HG03575 (cell line): ENCODE data around the gene TPMT.
"Not testable (repeated sequence)": the region's sequence is repeated elsewhere in the genome, so short reads cannot be mapped to it uniquely, and the experiment has no call there.

Source experiments
- ATAC-seq: cut with Tn5 transposase; IDR thresholded peaks from one replicate; pipeline ENCODE4 v1.9.1; 2021; ENCODE audit not compliant: unreplicated experiment, insufficient number of reproducible peaks, low FRiP score; ENCODE audit errors: extremely low read depth

TPMT gene

DNA sequence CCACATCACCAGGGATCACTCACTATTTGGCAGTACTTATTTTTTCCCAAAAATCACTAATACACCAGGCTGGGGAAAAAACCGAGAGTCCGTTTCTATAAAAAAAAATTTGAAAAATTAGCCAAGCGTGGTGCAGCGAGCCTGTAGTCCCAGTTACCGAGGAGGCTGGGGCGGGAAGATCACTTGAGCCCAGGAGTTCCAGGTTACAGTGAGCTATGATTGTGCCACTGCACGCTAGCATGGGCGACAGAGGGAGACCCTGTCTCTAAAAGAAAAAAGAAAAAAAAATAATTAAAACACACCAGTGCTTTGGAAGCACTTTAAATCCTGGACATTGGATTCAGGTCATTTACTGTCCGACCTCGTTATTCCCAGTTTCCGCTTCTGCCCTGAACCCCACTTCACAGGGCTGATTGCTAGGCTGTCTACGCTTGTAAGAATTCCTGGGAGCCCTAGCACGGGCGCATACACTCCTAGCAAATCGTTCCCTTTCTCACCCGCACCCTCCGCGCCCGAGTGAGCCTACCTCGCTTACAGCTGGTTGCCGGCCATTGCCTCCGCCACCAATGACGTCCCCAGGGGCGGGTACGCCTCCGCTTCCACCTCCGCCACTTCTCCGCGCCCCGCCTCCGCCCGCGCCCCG, at the start of gene TPMT:
TPMT (minus strand) TSS at position 571 of the 643 bp plus-strand sequence. CDS start 5,950 bp downstream, outside the sequence.
- ATAC-seq: peak; percentile 19

DNA sequence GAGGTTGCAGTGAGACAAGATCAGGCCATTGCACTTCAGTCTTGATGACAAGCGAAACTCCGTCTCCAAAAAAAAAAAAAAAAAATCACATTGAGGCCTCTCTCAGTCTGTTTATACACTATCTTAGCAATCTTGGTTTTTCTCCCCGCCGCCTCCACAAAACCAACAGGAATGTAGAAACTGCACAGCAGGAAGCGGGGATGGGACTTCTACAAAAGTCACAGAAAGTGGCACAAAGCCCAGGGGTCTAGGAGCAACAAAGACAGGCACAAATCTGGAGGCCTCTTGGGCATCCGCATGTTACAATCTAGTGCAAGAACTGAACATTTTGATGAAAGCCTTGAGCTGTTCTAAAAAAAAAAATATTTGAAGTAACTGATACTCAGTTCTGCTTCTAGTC, 48.9 kb upstream of the TPMT start:
- no peak for ATAC-seq

DNA sequence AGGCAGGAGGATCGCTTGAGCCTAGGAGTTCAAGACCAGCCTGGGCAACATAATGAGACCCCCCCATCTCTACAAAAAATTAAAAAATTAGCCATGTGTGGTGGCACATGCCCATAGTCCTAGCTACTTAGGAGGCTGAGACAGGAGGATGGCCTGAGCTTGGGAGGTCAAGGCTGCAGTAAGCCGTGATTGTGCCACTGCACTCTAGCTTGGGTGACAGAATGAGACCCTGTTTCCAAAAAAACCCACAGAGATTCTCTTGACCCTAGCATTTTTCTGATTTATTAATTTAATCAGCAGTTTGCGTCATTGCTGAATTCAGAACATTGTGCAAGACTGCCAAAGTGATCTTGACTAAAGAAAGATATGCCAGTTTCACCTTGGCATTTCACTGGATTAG, 37.1 kb upstream of the TPMT start:
- no peak for ATAC-seq

DNA sequence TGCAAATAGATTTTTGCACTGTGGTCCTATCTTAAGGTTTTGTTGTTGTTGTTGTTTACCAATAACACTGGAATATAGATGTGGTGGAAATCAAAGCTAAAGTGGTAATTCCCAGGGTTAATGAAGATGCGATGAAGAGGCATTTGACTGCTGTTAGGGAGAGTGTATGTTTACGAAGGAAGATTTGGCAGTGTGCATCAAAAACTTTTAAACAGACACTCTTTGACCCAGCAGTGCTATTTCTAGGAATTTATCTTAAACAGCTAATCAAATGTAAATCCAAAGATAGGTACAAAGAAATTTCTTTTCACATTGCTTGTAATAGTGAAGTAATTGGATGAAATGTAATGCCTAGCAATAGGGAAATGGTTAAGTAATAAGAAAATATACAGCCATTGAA, 34.3 kb upstream of the TPMT start:
- no peak for ATAC-seq

DNA sequence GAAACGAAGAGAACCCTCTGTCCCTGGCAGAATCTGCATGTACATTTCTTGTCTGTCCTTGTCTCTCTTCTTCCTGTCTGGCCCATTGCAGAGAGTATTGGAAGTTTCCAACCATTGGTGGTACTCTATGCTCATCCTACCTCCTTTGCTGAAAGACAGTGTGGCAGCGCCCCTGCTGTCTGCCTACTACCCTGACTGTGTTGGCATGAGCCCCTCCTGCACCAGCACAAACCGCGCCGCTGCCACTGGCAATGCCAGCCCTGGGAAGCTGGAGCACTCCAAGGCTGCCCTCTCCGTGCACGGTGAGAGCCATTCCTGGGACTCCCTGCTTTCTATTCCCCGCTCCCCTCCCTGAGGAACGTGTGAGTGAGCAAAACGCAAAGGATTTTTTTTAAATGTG, 32.8 kb upstream of the TPMT start:
- no peak for ATAC-seq

DNA sequence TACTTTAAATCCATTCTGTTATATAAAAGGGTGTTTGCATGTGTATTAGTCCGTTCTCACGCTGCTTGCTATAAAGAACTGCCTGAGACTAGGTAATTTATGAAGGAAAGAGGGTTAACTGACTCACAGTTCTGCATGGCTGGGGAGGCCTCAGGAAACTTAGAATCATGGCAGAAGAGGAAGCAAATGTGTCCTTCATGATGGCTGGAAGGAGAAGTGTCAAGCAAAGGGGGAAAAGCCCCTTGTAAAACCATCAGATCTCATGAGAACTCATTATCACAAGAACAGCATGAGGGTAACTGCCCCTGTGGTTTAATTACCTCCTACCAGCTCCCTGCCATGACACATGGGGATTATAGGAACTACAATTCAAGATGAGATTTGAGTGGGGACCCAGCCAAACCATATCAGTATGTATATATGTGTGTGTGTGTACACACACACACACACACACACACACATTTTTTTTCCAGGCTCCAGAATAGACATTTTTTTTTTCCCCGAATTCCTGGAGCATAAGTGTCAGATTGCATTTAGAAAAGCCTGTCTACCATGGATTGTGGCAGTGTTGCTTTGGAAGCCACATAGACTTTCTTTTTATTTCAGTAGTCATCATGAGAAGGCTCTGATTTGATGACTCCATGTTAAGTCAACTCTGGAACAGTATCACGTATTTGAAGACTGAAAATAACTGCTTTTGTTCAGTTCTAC, 31.8 kb upstream of the TPMT start:
- ATAC-seq: no peak

DNA sequence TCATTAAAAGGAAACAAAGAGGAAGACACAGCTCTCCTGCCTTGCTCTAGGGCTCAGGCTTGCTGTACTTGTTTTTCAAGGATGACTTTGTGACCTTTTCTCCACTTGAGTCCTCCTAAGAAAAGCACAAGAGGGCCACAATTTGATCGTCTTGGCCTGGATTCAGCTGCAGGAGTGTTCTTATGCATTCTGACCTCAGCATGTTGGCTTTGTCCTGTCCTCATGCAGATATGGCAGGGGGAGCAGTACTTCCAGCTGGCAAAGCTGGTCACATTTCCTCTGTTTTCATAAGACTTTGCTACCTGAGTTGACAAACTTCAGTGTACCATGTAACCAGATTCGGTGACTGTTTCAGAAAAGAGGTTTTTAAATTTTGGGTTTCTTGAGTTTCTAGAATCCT, 31.2 kb upstream of the TPMT start:
- ATAC-seq: no peak

DNA sequence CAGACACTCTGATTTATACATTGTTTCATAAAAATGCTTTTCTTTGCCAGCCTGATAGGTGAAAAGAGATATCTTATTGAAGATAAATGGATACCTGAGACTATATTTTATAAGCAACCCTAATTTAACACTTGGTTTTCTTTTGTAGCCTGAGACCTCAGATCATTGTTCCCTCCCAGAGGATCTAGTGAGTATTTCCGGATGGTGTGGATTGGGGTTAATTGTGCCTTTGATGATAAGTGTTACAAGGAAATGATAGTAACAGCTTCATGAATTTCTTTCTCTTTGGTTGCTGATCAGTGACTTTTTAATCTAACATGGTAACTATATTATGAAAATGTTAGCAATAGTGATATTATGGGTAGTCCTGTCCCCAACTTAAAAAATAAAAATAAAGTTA, 30.7 kb upstream of the TPMT start:
- no peak for ATAC-seq

DNA sequence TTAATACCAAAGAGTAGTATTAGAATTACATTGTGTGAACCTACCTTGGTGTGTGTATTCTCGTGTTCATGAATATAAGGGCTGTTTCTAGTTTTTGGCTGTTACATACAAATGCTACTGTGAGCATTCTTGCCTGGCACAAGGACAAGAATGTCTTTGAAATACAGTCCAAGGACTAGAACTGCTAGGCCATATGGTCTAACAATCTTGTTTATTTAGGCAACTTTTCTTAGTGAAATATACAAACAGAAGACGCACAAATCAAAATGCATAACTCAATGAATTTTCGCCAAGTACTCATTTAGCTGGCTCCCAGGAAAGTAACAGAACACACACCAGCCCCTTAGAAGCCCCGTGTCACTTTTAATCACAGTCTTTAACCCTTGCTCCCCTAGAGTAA, 28.9 kb upstream of the TPMT start:
- ATAC-seq: no peak

DNA sequence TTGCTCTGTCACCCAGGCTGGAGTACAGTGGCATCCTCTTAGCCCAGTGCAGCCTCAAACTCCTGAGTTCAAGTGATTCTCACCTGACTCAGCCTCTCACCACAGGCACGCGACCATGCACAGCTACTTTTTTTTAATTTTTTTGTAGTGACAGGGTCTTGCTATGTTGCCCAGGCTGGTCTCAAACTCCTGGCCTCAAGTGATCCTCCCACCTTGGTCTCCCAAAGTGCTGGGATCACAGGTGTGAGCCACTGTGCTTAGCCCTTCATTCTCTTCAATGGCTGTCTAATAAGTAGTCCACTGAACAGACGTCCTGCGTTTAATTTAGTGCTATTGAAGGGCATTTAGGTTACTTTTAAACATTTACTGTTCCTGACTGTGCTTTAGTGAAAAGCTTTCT, 27.7 kb upstream of the TPMT start:
- ATAC-seq: no peak

DNA sequence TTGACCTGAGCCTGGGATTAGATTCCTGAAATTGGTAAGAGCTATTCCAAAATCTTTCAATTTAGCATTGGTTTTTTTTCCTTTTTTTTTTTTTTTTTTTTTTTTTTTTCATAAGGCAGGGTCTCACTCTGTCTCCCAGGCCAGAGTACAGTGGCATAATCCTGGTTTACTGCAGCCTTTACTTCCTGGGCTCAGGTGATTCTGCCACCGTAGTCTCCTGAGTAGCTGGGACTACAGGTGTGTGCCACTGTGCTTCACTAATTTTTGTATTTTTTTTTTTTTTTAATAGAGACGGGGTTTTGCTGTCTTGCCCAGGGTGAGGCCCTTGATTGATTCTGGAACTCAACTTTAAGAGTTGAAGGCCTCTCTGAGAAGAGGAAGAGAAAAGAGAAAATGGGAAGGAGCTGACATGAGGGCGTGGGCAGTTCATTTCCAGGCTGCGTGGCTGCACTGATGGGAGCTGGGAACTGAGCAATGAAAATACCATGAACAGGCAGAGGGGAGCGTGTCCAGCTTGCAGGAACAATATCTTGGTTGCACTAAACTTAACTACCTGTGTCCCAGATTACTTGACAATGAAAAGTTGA, 25.0 kb upstream of the TPMT start:
- no peak for ATAC-seq

DNA sequence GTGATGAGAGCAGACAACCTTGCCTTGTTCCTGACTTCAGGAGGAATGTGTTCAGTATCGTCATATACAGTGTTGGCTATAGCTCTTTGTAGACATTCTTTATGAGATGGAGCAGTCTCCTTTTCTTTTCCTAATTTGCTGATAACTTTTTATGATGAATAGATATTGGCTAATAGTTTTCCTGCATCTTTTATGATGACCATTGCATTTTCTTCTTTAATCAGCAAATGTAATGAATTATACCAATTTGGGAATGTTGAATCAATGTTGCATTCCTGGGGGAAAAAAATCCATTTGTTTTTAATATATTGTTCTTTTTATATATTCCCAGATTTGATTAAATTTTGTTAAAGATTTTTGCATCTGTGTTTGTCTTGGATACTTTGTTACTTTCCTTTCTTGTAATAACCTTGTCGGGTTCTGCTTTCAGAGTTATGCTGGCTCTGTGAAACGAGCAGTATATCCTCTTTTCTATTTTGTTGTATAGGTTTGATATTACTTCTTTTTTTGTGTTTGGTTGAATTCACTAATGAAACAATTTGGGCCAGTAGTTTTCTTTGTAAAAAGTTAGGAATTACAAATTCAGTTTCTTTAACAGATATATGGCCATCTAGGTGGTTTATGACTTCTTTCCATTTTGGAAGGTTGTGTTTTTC, 24.2 kb upstream of the TPMT start:
- no peak for ATAC-seq

DNA sequence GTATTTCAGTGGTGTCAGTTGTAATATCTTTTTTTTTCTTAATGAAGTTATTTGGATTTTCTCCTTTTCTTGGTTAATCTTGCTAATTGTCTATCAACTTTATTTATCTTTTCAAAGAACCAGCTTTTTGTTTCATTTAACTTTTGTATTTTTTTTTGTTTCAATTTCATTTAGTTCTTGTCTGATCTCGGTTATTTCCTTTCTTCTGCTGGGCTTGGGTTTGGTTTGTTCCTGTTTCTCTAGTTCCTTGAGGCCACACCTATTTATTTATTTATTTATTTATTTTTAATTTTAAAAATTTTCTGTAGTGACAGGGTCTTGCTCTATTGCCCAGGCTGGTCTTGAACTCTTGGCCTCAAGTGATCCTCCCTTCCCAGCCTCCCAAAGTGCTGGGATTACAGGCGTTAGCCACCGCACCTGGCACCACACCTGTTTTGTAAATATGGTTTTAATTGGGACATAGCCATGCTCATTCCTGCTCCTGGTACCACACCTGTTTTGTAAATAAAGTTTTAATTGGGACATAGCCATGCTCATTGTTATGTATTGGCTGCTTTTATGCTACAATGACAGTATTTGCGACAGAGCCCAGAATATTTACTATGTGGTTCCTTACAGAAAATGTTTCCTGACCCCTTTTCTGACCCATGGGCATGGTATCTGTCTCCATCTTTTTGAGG, 22.5 kb upstream of the TPMT start:
- no peak for ATAC-seq

DNA sequence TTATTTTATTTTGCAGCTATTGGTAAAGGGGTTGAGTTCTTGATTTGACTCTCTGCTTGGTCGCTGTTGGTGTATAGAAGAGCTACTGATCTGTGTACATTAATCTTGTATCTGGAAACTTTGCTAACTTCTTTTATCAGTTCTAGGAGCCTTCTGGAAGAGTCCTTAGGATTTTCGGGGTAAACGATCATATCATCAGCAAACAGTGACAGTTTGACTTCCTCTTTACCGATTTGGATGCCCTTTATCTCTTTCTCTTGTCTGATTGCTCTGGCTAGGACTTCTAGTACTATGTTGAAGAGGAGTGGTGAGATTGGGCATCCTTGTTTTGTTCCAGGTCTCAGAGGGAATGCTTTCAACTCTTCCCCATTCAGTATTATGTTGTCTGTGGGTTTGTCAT, 21.3 kb upstream of the TPMT start:
- ATAC-seq: not testable (repeated sequence)

DNA sequence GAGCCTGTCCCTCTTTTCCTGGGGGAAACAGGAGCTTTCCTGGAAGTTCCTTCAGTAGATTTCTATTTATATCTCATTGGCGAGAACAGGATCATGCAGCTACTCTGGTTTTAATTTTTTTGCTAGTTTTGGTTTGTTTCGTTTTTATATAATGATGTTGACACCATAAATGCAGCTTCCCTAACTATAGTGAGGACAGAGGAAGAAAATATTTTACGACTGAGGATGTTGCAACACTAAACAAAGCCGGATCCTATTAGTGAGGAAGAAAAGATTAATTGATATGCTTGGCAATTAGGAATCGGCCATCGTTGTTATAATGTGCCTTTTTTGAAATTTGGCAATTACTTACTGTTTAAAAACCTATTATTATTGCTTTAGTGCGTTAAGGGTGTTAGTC, 17.0 kb upstream of the TPMT start:
- no peak for ATAC-seq

DNA sequence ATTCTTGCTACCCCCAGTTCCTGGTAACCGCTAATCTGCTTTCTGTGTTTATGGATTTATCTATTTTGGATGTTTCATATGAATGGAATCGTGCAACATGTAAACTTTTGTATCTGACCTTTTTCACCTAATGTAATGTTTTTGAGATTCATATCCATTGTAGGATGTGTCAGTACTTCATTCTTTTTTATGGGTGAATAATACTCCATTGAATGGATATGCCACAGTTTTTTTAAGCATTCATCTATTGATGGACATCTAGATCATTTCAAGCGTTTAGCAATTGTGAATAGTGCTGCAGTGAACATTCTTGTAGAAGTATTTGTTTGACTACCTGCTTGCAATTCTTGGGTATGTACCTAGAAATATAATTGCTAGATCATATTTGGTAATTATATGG, 13.4 kb upstream of the TPMT start:
- no peak for ATAC-seq

DNA sequence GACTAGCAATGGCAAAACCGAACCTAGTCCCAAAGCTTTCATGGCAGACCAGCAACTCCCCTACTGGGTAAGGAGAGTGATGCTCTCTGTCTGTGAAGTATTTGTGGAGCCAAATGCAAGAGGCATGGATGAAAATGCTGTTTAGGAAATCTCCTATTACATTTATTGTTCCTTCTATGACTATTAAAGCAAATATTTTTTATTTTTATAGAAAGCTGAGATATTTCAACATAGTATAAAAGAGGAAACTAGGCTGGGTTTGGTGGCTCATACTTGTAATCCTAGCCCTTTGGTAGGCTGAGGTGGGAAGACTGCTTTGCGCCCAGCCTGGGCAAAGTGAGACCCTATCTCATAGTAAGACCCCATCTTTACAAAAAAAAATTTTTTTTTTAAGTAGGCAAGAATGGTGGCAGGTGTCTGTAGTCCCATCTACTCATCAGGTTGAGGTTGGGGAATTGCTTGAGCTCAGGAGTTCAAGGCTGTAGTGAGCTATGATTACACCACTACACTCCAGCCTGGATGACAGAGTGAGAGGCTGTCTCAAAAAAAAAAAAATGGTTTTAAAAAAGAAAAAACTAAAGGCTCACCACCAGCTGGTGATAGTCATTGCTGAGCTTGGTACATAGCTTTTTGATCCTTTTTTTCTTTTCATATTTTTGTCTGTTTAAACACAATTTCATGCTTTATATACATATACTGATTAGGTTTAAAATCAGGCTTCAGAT, 11.6 kb upstream of the TPMT start:
- no peak for ATAC-seq

DNA sequence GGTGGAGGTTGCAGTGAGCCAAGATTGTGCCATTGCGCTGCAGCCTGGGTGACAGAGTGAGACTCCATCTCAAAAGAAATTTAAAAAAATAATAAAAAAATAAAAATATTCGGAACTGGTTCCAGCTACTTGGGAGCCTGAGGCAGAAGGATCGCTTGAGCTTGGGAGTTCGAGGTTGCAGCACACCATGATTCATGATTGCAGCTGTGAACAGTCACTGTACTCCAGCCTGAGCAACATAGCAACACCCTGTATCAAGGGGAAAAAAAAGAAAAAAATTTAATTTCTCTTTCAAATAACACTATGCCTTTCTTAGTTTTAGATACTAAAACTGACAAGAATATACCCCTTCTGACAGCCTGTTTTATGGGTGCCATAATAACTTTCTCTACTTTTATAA, 10.9 kb upstream of the TPMT start:
- ATAC-seq: no peak

DNA sequence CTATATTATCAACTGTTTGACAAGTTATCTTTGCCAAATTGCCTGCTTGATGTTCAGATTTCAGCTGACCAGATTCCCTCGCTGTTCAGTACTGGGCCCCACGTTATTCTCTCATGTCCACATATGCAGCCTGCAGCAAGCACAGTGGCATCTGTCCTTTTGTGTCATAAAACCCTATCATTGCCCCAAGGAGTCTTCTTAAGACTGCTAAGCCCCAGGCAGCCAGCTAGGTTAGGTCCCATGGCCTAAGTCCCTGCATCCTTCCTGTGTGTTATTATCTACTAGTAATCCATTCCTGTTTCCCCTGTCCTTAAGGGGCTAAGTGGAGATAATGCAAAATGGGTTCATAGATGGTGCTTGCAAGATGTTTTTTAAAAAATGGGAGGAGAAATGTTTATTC, 7.5 kb upstream of the TPMT start:
- ATAC-seq: no peak
